ENCODE measurements around the gene BMP6.

DNA sequence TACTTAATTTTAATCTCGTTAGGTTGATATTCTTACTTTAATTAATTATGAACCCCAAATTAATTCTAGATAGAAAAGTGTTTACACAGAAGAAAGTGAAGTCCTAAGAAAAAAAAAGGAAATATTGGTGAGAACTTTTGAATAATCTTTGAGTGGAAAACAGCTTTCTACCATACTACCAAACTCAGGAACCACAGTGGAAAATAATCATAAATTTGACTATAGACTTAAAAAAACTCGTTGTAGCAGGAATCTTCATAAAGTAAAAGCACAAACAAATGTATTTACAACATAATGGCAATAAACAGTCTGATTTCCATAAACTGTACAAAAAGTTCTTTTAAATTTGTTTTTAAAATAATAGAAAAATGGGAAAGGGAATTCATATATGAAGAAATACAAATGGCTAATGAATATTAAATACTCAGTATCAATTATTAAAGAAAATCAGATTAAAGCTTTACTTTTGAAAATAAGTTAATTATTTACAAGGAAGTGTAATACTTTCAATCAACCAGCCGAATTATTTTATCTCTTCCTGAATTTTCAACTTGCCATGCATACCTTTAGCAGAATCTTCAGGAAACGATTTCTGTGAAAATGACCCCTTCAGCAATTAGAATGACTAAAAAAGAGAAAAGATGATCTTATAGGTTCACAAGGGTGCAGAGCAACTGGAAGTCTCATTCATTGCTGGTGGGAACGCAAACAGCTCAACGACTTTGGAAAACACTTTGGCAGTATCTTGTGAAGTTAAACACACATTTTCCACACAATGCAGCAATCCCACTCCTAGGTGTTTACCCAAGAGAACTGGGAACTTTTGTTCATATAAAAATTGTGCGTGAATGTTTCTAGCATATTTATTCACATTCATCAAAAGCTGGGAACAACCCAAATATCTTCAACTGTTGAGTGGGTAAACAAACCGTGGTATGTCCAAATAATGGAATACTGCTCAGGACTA, 38.5 kb upstream of the BMP6 start:
- TF ChIP-seq, protein P1, sequence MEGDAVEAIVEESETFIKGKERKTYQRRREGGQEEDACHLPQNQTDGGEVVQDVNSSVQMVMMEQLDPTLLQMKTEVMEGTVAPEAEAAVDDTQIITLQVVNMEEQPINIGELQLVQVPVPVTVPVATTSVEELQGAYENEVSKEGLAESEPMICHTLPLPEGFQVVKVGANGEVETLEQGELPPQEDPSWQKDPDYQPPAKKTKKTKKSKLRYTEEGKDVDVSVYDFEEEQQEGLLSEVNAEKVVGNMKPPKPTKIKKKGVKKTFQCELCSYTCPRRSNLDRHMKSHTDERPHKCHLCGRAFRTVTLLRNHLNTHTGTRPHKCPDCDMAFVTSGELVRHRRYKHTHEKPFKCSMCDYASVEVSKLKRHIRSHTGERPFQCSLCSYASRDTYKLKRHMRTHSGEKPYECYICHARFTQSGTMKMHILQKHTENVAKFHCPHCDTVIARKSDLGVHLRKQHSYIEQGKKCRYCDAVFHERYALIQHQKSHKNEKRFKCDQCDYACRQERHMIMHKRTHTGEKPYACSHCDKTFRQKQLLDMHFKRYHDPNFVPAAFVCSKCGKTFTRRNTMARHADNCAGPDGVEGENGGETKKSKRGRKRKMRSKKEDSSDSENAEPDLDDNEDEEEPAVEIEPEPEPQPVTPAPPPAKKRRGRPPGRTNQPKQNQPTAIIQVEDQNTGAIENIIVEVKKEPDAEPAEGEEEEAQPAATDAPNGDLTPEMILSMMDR (optimal IDR thresholded peaks at IDR 0.05 in 1 of 3, IDR thresholded peaks at IDR 0.05 in 1 of 3, conservative IDR thresholded peaks at IDR 0.05 in 1 of 3; ENCODE audit: extremely low read depth in 1 of 3, insufficient read depth in 2 of 3, low read length in 3 of 3): no peak
- TF ChIP-seq EZH2 (IDR thresholded peaks at IDR 0.05; ENCODE audit: low read length): no peak

Measured in keratinocyte (primary cell).